Glutamatergic neuron (in vitro differentiated cells): Measurements from ENCODE around the gene PTMA. TPM values are rescaled to one million over a fixed set of nuclear protein-coding genes. Genes with fewer than 3 reads are reported as not detected.
"Not testable (repeated sequence)": the region's sequence is repeated elsewhere in the genome, so short reads cannot be mapped to it uniquely, and the experiment has no call there.

Experiments used
- DNase-seq: peaks from one replicate; pipeline ENCODE4 v3.0.0; 2022
- H3K27ac Mint-ChIP-seq: one replicate; pipeline ENCODE4 v1.8.0; 2020; ENCODE audit warnings: mild to moderate bottlenecking, mixed read lengths, inconsistent platforms; ENCODE audit not compliant: unreplicated experiment
- H3K27me3 Mint-ChIP-seq: one replicate; pipeline ENCODE4 v1.8.0; 2020; ENCODE audit warnings: mild to moderate bottlenecking, moderate library complexity, mixed read lengths, inconsistent platforms; ENCODE audit not compliant: unreplicated experiment
- H3K36me3 Mint-ChIP-seq: one replicate; pipeline ENCODE4 v1.8.0; 2020; ENCODE audit warnings: mild to moderate bottlenecking, mixed read lengths, inconsistent platforms; ENCODE audit not compliant: unreplicated experiment
- H3K4me1 Mint-ChIP-seq: one replicate; pipeline ENCODE4 v1.8.0; 2020; ENCODE audit warnings: mild to moderate bottlenecking, low read depth, mixed read lengths, inconsistent platforms; ENCODE audit not compliant: unreplicated experiment
- H3K4me3 Mint-ChIP-seq: one replicate; pipeline ENCODE4 v1.8.0; 2020; ENCODE audit warnings: mild to moderate bottlenecking, mixed read lengths, inconsistent platforms; ENCODE audit not compliant: unreplicated experiment
- H3K9me3 Mint-ChIP-seq: one replicate; pipeline ENCODE4 v1.8.0; 2020; ENCODE audit warnings: mild to moderate bottlenecking, moderate library complexity, mixed read lengths, inconsistent platforms; ENCODE audit not compliant: unreplicated experiment
- total RNA-seq: library from RNA; stranded (reverse); fragmentation: NEBNext Ultra II Directional; extraction: Animal tissue kit (Norgen Biotek cat#: 25700); gene quantifications from one replicate; pipeline ENCODE4 v1.2.1, GENCODE V29; 2021; ENCODE audit not compliant: unreplicated experiment
- TF ChIP-seq, protein P1 (sequence below): fragments of 200-600 bp; sonication (generic); IDR thresholded peaks from one replicate; pipeline ENCODE4 v1.5.0; 2021; ENCODE audit not compliant: partially characterized antibody, unreplicated experiment

Gene PTMA
- total RNA-seq, 1 donor from 2014 or later = 948 TPM

GRCh38 chr2:231711677-231712450, 3.5 kb downstream of the PTMA start:
- Mint-ChIP-seq H3K27me3 (peaks cover 26% of the 10 kb centered on the region), H3K4me3 (peak overlapping the region; percentile 99), H3K4me1 (peaks cover 21% of the 10 kb centered on the region), H3K9me3 (peaks cover 28% of the 10 kb centered on the region), H3K27ac (peak overlapping the region; percentile 94), H3K36me3 (peaks cover 4% of the 10 kb centered on the region)
- TF ChIP-seq, protein P1, sequence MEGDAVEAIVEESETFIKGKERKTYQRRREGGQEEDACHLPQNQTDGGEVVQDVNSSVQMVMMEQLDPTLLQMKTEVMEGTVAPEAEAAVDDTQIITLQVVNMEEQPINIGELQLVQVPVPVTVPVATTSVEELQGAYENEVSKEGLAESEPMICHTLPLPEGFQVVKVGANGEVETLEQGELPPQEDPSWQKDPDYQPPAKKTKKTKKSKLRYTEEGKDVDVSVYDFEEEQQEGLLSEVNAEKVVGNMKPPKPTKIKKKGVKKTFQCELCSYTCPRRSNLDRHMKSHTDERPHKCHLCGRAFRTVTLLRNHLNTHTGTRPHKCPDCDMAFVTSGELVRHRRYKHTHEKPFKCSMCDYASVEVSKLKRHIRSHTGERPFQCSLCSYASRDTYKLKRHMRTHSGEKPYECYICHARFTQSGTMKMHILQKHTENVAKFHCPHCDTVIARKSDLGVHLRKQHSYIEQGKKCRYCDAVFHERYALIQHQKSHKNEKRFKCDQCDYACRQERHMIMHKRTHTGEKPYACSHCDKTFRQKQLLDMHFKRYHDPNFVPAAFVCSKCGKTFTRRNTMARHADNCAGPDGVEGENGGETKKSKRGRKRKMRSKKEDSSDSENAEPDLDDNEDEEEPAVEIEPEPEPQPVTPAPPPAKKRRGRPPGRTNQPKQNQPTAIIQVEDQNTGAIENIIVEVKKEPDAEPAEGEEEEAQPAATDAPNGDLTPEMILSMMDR = no peak
- DNase-seq = no peak

- DNase-seq, H3K36me3 Mint-ChIP-seq: not testable (repeated sequence)
- Mint-ChIP-seq H3K27me3 (peaks cover 21% of the 10 kb centered on the region), H3K4me1 (peaks cover 21% of the 10 kb centered on the region), H3K4me3 (peak overlapping the region; percentile 99), H3K27ac (peak overlapping the region; percentile 67), H3K9me3 (peaks cover 22% of the 10 kb centered on the region)
Measured at GRCh38 chr2:231712451-231713021, 4.2 kb downstream of the PTMA start.

- H3K27me3 Mint-ChIP-seq = peaks cover 17% of the 10 kb centered on the region
- H3K36me3 Mint-ChIP-seq, DNase-seq: not testable (repeated sequence)
- H3K9me3 Mint-ChIP-seq = peaks cover 17% of the 10 kb centered on the region
- peaks cover 21% of the 10 kb centered on the region for H3K4me1 Mint-ChIP-seq
- H3K4me3 Mint-ChIP-seq = peak overlapping the region; percentile 53
- peak overlapping the region; percentile 31 for H3K27ac Mint-ChIP-seq
Measured at GRCh38 chr2:231713406-231713729, 5.0 kb downstream of the PTMA start.

DNA sequence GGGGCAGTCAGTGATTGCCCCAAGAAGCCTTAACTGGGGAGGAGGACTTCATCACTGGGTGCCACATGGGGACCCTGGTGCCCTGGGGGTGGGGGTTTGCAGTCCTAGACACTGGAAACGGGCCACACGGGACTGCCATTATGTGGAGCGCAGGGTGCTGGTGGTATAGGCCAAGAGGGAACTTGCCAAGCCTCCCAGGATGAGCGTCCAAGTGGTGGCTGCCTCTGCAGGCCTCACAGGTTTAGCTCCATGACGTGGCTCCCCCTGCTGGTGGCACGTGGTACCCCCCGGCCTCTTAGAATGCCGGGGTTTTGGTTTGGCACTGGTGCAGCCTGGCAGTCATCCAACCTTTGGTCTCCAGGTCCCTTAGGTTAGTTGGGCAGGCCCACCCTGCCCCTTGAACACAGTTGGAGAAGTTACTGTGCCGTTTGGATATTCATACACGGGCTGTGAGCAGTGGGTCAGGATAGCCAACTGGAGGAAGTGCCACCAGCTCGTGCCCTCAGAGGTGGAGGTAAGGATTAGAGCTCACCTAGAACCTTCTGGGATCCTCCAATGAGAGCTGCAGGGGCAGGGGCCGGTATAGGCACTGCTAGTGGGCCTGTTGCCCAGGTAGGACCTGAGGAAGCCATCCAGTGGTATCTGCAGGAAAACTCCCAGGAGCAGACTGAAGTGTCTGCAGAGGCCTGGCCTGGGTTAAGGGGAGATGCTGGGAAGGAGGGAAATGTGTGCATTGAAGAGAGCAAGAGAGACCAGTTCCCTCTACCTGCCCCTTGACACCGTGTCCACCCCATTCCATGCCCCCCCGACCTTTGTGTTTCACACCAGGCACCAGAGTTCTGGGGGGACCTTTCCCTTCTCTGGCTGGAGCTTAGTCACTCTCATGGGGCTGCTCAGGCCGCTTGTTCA, 5.7 kb downstream of the PTMA start:
- TF ChIP-seq, protein P1 = peak; percentile 96
- peaks cover 15% of the 10 kb centered on the region for H3K27me3 Mint-ChIP-seq
- H3K36me3 Mint-ChIP-seq = peaks cover 4% of the 10 kb centered on the region
- peaks cover 16% of the 10 kb centered on the region for H3K9me3 Mint-ChIP-seq
- DNase-seq = peak; percentile 92
- H3K4me1 Mint-ChIP-seq = peaks cover 21% of the 10 kb centered on the region
- H3K4me3 Mint-ChIP-seq = peak overlapping the region; percentile 57
- peak overlapping the region; percentile 77 for H3K27ac Mint-ChIP-seq

DNA sequence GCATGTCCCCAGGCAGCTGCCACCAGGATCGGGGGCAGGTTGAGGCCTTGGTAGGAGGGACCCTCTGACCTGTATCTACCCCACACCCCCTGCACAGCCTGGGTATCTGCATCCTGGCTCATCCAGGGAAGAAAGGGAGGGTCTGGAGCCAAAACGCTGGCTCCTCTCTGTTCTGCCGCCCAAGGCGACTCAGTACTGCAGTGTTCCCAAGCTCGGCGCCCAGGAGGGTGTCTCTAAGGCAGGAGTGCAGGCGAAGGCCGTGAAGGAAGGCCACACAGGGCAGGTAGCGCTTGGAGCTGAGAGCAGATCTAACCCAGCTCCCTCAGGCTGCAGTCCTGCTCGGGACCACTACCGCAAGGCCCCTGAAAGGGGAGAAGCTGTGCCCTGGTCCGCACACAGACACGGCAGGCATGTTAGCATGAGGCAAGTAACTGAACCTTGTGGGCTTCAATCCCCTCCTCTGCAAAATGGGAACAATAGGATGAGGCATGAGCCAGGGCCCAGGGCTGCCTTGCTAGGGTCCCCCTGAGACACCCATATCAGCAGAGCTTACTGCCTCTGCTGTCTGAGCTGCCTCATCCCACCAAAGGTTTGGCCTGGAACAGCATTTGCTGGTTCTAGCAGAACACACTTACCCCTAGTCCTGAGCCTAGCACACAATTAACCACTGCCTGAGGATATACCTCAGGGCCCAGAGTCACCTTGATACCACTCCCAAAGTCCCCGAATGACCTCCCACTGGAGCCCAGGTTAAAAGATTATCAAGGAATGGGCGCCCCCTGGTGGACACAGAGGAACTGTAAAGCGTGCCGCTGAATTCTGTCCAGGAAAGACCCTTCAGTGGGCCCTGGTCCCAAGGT, 6.5 kb downstream of the PTMA start:
- Mint-ChIP-seq H3K27me3 (peaks cover 13% of the 10 kb centered on the region), H3K4me1 (peaks cover 21% of the 10 kb centered on the region), H3K4me3 (no peak overlapping the region), H3K27ac (peak overlapping the region; percentile 77), H3K36me3 (peaks cover 4% of the 10 kb centered on the region), H3K9me3 (peaks cover 13% of the 10 kb centered on the region)
- DNase-seq = peak; percentile 88
- TF ChIP-seq, protein P1 = peak; percentile 97
